GM08714 (cell line): ENCODE results near the gene PPP1R12A.
A peak's percentile ranks its signal among the peaks of the same experiment; 100 is the strongest.
"Not testable (repeated sequence)": the region's sequence is repeated elsewhere in the genome, so short reads cannot be mapped to it uniquely, and the experiment has no call there.

ENCODE experiments used
- H3K4me3 ChIP-seq: fragments of 200-500 bp; sonication (Bioruptor generic); 2 replicates; pipeline ENCODE4 v1.5.1; 2014; ENCODE audit warnings: mild to moderate bottlenecking, low read length, inconsistent platforms
- ZNF274 ChIP-seq: IDR thresholded peaks from 2 replicates; pipeline ENCODE4 v1.6.1; 2012; ENCODE audit warnings: mild to moderate bottlenecking, low read depth, low read length

Gene PPP1R12A

DNA sequence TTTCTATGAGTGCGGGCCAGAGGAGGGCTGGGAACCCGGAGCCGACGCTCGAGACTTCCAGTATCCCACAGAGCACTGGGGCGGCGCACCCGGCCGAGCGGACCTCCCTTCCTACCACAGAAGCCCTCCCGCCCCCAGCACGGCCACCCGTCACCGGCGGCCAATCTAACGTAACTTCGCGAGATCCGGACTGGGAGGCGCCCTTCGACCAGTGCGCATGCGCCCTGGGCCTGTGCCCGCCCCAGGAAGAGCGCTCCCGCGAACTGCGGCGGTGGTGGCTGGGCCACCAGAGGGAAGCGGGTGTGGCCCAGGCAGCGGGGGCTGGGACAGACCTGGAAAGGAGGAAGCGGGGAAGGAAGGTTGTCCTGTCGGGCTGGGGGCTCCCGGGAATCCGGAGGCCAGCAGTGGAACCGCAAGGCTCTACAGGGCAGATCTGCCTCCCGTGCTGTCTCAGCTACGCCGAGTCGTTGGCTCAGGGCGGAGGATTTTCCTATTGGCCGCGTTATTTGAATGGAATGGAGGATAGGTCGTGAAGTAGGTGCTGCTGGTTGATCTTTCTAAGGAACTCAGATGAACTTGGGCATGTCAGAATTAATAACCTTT lies at the start of gene PPP1R12A:
Gene PPP1R12A, minus strand, starts transcription at position 77 of the 603 bp plus-strand sequence. CDS start 166 bp downstream, outside the sequence.
- H3K4me3 ChIP-seq, result peak within 1 kb of the TSS; percentile 76
- no peak for TF ChIP-seq ZNF274

DNA sequence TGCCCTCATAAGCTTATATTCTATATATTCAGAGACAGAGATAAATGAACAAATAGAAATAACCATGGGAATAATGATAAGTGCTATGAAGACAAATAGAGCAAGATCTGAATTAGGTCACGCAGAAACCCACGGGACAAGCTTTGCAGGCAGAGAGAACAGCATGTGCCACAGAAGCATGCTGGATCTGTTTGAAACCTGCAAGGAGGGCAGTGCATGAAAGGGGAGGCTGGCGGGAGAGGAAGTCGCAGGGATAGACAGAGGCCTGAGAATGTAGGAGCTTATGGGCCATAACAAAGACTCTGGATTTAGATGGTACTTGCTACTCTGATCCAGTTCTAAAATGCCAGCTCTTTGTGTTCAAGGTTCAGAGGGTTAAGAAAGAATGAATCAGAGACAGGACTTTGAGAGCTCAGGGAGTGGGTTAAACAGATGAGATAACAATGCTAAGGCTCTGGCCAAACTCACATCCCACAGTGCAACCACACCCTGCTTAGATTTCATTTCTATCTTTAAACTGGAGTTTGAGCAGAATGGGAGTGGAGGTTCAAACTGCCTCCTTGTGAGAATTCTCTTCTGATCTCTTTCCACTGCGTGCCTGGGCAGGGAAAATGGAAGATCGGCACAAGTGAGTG lies 49.2 kb upstream of the PPP1R12A start:
- no peak overlapping the region for H3K4me3 ChIP-seq
- TF ChIP-seq ZNF274, result no peak

DNA sequence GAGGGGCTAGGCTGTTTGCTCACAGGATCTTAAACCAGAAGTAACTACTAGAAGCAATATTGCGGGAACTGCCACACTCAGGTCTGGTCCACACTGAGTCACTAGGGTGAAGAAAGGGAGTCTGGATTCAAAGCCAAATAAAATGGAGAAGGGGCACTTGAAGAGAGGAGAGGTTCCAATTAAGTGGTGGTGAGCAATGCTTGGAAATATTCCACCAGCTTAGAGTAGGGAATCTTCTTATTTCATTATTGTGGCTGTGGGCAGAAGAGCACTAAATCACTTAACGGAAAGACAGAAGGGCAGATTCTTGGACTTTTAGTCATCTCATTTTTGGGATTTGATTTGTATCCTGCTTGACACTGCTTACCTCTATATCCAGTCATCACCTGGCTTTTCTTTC lies 48.6 kb upstream of the PPP1R12A start:
- no peak overlapping the region for H3K4me3 ChIP-seq
- no peak for TF ChIP-seq ZNF274

DNA sequence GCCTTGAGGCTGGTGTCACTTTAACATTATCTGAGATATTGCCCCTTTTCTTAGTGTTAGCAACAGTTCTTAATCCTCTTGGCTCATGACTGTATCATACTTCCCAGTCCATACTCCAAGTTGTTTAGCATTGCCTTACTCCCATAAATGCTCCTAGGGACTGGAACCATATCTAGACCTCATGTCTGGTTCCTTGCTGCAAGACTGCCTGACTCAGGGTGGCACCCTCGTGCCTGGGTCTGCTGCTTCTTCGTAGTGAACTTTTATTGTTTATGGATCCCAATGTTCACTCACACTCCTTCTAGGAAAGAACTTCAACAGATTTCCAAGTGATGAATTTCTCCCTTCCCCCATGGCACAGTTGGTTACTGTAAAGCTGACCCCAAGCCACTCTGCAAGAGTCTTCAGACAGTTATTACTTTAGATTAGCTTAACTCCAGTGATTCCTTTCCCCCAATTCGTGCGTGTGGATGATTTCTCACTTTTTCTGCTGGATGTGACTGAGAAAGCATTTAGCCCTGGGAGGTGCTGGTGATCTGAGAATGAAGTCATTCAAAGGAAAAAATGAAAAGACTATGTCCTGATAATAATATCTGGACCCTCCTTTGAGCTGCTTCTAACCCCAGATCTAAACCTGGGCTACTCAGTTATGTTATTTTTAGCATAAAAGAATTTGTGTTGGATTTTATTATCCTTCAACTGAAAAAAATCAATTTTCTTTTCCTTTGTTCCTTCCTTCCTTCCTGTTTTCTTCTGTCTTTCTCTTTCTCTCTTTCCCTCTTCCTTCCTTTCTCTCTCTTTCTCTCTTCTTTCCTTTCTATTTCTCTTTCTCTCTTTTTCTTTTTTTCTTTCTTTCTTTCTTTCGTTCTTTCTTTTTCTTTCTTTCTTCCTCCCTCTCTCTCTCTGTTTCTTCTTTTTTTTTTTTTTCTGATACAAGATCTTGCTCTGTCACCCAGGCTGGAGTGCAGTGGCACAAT lies 47.5 kb upstream of the PPP1R12A start:
- no peak for TF ChIP-seq ZNF274
- H3K4me3 ChIP-seq, result no peak overlapping the region

DNA sequence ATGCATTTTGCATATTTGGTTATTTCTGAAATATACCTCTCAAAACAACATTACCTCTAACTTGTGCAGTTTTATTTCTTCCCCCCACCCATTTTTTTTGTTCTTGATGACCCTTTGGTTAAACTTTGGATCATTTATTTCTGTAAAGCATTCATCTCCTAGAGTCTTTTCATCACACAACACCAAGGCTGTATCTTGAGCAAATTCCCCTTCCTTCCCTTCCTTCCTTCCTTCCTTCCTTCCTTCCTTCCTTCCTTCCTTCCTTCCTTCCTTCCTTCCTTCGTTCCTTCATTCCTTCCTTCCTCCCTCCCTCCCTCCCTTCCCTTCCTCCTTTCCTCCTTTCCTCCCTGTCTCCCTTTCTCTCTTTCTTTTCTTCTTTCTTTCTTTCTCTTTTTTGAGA lies 43.8 kb upstream of the PPP1R12A start:
- TF ChIP-seq ZNF274, result no peak
- H3K4me3 ChIP-seq, result no peak overlapping the region

DNA sequence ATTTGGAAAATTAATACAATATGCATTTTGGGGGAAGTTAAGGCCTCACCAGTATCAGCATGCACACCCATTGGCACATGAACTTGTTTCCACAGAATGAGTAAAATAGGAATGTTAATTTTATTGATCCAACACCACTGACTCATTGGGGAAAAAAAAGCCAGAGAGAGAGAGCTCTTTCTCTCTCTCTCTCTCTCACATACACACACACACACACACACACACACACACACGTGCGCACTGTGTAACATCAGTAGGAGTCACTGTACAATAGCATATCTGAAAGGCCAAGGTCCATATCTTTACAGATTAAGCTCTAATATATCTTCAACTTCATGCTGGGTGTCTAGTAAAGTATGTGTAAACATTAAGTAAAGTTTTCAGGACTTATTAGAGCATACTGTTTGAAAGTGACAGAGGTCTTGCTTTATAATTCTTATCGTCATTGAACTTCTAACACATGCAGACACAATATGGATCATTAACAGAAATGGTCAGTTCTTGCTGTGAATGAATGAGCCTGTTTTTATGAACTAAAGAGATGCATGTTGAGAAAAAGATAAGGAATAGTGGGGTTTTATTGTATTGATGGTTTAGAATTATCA lies 43.1 kb upstream of the PPP1R12A start:
- H3K4me3 ChIP-seq, result not testable (repeated sequence)

DNA sequence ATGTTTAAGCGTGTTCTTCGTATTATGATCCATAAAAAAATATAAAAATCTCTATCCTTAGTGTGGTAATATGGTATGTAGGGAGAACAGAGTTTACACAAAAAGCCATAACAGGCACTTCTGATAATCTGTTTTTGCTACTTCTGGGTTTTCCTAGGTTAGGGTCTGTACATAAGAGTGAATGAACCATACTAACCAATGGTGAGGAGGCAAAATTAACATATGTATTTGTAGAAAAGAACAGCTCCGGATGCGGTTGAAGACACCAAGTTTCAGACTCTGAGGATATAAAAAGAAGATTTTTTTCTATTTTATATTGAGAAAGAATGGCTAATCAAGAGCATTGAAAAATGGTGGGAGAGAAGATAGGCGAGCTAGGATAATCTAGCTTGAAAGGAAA lies 40.2 kb upstream of the PPP1R12A start:
- no peak overlapping the region for H3K4me3 ChIP-seq
- no peak for TF ChIP-seq ZNF274

DNA sequence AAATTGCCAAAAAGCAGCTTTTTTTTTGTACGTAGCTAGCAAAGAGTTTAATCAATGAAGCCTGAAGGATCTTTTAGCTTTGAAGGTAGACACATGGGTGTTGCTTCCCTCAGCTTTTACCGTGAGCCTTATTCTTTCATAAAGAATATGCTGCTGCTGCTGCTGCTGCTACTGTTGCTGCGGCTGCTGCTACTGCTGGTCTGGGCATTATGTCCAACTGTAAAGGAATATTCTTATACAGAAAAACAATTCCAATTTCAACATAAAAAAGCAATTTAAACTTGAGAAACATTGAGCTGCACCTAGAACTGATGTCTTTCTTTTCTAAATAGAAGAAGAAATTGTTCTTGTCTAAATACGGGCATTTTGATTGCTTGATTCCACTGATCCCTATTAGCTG lies 38.9 kb upstream of the PPP1R12A start:
- no peak for TF ChIP-seq ZNF274
- no peak overlapping the region for H3K4me3 ChIP-seq

DNA sequence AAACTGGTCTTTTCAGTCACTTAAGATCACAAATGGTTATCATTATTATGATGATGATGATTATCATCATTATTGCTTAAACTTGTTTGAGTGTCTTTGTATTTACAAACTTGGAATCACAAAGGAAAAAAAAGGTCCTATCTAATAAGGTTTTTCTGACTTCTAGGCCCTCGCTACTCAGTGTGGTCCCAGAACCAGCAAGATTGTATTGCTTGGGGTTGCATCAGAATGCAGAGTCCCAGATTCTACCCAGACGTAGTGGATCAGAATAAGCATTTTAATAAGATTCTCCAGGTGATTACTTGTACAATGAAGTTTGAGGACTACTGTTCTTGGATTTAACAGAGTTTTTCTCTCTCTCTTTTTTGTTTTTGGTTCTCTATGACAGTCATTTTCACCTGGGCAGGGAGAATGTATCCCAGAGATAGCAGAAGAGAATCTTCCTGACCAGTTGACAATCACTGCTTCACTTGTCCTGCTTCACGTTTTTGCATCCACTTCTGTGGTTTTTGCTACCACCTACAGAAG lies 29.3 kb upstream of the PPP1R12A start:
- H3K4me3 ChIP-seq, result no peak overlapping the region
- TF ChIP-seq ZNF274, result no peak

DNA sequence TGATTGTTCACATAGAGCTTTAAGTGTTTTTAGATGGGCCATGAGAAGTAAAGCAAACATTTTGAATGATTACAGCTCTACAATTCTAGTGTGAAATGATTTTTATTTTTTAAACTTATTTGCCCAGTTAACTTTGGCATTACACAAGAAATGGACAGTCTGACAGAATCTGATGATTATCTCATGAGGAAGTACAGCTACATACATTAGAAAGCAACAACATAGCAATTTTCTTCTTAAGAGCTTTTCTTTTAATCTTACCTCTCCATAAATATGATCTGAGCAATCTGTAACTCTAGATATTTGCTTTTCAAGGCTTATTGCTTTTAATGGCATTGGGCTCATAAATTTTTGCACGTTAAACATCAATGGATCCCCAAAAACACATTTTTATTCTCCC lies 26.5 kb upstream of the PPP1R12A start:
- no peak for TF ChIP-seq ZNF274
- H3K4me3 ChIP-seq, result no peak overlapping the region

DNA sequence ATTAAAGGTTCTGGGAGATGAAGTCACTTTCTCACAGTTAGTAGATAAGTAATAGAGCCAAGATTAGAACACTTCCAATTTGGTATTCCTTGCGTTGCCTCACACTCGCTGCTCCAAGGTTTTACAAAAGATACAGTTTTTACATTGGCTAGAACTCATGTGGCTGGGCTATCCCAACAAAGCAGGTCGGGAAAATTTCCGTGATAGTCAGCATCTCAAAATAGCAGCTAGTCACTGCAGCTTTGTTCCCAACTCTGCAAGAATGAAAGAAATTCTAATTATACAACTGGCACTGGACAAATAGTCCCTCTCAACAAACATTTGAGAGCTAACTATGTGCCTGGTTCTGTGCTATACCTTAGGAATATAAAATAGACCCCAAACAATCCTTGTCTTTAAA lies 24.6 kb upstream of the PPP1R12A start:
- no peak overlapping the region for H3K4me3 ChIP-seq
- no peak for TF ChIP-seq ZNF274

DNA sequence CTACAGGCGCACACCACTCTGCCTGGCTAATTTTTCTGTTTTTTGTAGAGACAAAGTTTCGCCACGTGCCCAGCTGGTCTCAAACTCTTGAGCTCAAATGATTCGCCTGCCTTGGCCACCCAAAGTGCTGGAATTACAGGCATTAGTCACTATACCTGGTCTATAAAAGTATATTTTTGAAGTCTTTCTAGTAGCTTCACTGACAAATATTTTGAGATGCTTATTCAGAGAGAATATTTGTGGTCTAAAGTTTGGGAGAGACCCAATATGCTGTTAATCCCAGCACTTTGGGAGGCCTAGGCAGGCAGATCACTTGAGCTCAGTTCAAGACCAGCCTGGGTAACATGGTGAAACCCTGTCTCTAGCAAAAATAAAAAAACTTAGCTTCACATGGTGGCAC lies 22.0 kb upstream of the PPP1R12A start:
- H3K4me3 ChIP-seq, result no peak overlapping the region
- no peak for TF ChIP-seq ZNF274

DNA sequence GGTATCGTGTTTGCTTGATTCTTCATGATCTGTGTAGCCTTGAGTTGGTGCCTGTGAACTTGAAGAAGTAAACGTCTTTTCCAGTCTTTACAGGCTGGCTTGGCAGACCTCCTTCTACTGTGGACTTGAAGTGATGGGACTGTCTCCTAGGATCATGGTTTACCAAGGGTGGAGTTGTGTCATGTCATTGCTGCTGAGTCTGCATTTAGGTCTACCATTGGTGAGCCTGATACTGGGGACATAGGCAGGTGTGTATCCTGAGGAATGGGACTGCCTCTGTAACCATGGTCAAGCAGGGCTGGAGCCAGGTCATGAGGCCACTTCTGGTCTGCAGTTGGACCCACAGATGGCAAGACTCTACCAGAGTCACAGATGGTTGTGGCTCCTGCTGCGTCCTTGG lies 20.7 kb upstream of the PPP1R12A start:
- no peak overlapping the region for H3K4me3 ChIP-seq
- TF ChIP-seq ZNF274, result no peak

DNA sequence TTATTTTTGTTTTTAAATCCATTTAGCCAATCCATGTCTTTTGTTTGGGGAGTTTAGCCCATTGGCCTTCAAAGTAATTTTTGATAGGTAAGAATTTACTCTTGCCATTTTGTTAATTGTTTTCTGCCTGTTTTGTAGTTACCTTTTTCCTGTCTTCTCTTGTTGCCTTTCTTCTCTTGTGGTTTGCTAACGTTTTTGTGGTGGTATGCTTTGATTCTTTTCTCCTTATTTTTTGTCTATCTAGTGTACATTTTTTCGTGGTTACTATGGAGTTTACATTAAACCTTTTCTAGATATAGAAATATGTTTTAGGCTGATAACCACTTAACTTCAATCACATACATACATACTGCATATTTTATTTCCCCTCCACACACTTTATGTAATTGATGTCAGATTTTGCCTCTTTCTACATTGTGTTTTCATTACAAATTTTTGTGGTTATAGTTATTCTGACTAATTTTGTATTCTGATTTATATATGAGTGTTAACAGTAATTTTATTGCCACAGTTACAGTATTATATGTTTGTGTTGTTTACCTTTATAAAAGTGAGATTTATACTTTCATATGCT lies 19.2 kb upstream of the PPP1R12A start:
- H3K4me3 ChIP-seq, result no peak overlapping the region
- no peak for TF ChIP-seq ZNF274
